ENCODE measurements around the gene ICA1. TPM values are rescaled to one million over a fixed set of nuclear protein-coding genes. Genes with fewer than 3 reads are reported as not detected.
A peak's percentile ranks its signal among the peaks of the same experiment; 100 is the strongest.

ICA1 gene
- polyA plus RNA-seq, 3 donors: 3.2 to 7.0 (median 4.2) TPM

- Histone ChIP-seq H3K4me1 (ENCODE audit: control insufficient read depth in 1 of 2, insufficient read depth in 2 of 2, low read length in 2 of 2) (no peaks in the 10 kb centered on the region), H3K9me3 (replicated peaks in 1 of 2; ENCODE audit: control insufficient read depth in 1 of 2, insufficient read depth in 1 of 2, low read length in 2 of 2) (no peaks in the 10 kb centered on the region), H3K27me3 (ENCODE audit: control insufficient read depth in 2 of 2, insufficient read depth in 2 of 2, low read length in 2 of 2) (no peaks in the 10 kb centered on the region), H2AFZ (ENCODE audit: insufficient read depth, low read depth, low read length, poor library complexity, severe bottlenecking) (no peak overlapping the region), H3K36me3 (replicated peaks in 1 of 2; ENCODE audit: control insufficient read depth in 1 of 2, insufficient read depth in 2 of 2, low read length in 2 of 2) (peaks cover 0 to 5% of the 10 kb centered on the region in 2 donors), H3K27ac (ENCODE audit: low read depth in 1 of 2, low read length in 2 of 2) (no peak overlapping the region), H3K4me3 (replicated peaks in 1 of 3; ENCODE audit: low read depth in 2 of 3, low read length in 3 of 3) (no peak overlapping the region), H3K79me2 (ENCODE audit: insufficient read depth, low read length) (no peaks in the 10 kb centered on the region), H4K20me1 (ENCODE audit: insufficient read depth, low read length) (no peaks in the 10 kb centered on the region), H3K9ac (ENCODE audit: insufficient read depth, low read length, poor library complexity, severe bottlenecking) (no peak overlapping the region), H3K4me2 (replicated peaks; ENCODE audit: extremely low read depth, low read length, poor library complexity, severe bottlenecking) (no peak overlapping the region)
- Mint-ChIP-seq H3K27me3 (ENCODE audit: low read depth in 3 of 3) (peaks cover 0 to 2% (median 0%) of the 10 kb centered on the region in 3 donors), H3K4me1 (peaks cover 2% of the 10 kb centered on the region), H3K4me3 (no peak overlapping the region), H3K9me3 (no peaks in the 10 kb centered on the region), H3K27ac (no peak overlapping the region), H3K36me3 (peaks cover 5 to 14% of the 10 kb centered on the region in 2 donors)
- TF ChIP-seq, protein P1, sequence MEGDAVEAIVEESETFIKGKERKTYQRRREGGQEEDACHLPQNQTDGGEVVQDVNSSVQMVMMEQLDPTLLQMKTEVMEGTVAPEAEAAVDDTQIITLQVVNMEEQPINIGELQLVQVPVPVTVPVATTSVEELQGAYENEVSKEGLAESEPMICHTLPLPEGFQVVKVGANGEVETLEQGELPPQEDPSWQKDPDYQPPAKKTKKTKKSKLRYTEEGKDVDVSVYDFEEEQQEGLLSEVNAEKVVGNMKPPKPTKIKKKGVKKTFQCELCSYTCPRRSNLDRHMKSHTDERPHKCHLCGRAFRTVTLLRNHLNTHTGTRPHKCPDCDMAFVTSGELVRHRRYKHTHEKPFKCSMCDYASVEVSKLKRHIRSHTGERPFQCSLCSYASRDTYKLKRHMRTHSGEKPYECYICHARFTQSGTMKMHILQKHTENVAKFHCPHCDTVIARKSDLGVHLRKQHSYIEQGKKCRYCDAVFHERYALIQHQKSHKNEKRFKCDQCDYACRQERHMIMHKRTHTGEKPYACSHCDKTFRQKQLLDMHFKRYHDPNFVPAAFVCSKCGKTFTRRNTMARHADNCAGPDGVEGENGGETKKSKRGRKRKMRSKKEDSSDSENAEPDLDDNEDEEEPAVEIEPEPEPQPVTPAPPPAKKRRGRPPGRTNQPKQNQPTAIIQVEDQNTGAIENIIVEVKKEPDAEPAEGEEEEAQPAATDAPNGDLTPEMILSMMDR (IDR thresholded peaks at IDR 0.05): no peak
- WGBS (ENCODE audit: insufficient coverage): 89% methylated on average over 1 of the region's 7 CpGs
- intact Hi-C loops (cut with micrococcal nuclease): loop anchor here in 1 of 2 donors (5.0 kb wide), 1 partner anchor 1258 kb away; no protein-coding TSS in a partner anchor
- DNase-seq: no peak
Measured at GRCh38 chr7:8220376-8221100, 41.4 kb downstream of the ICA1 start.

- peak; percentile 35 to 61 (median 45) for DNase-seq
- Mint-ChIP-seq H3K4me3 (no peak overlapping the region), H3K27ac (no peak overlapping the region), H3K36me3 (peaks cover 5 to 16% of the 10 kb centered on the region in 2 donors), H3K4me1 (peaks cover 2% of the 10 kb centered on the region), H3K9me3 (no peaks in the 10 kb centered on the region), H3K27me3 (ENCODE audit: low read depth in 3 of 3) (peaks cover 0 to 2% (median 0%) of the 10 kb centered on the region in 3 donors)
- TF ChIP-seq, protein P1 (IDR thresholded peaks at IDR 0.05): peak; percentile 77
- H2AFZ ChIP-seq (ENCODE audit: insufficient read depth, low read depth, low read length, poor library complexity, severe bottlenecking): no peak overlapping the region
- H3K4me3 ChIP-seq (replicated peaks in 1 of 3; ENCODE audit: low read depth in 2 of 3, low read length in 3 of 3): no peak overlapping the region
- no peaks in the 10 kb centered on the region for H4K20me1 ChIP-seq (ENCODE audit: insufficient read depth, low read length)
- H3K9me3 ChIP-seq (replicated peaks in 1 of 2; ENCODE audit: control insufficient read depth in 1 of 2, insufficient read depth in 1 of 2, low read length in 2 of 2): no peaks in the 10 kb centered on the region
- H3K4me2 ChIP-seq (replicated peaks; ENCODE audit: extremely low read depth, low read length, poor library complexity, severe bottlenecking): no peak overlapping the region
- H3K9ac ChIP-seq (ENCODE audit: insufficient read depth, low read length, poor library complexity, severe bottlenecking): no peak overlapping the region
- intact Hi-C loops (cut with micrococcal nuclease): loop anchor here (5.0 to 10.0 kb wide), 2 partner anchors 623 to 625 kb away; no protein-coding TSS in a partner anchor
- H3K4me1 ChIP-seq (ENCODE audit: control insufficient read depth in 1 of 2, insufficient read depth in 2 of 2, low read length in 2 of 2): no peaks in the 10 kb centered on the region
- no peaks in the 10 kb centered on the region for H3K27me3 ChIP-seq (ENCODE audit: control insufficient read depth in 2 of 2, insufficient read depth in 2 of 2, low read length in 2 of 2)
- no peak overlapping the region for H3K27ac ChIP-seq (ENCODE audit: low read depth in 1 of 2, low read length in 2 of 2)
- peaks cover 0 to 5% of the 10 kb centered on the region in 2 donors for H3K36me3 ChIP-seq (replicated peaks in 1 of 2; ENCODE audit: control insufficient read depth in 1 of 2, insufficient read depth in 2 of 2, low read length in 2 of 2)
- WGBS (ENCODE audit: insufficient coverage): no CpG with 5 or more reads among the region's 7 CpGs
- H3K79me2 ChIP-seq (ENCODE audit: insufficient read depth, low read length): no peaks in the 10 kb centered on the region
Measured at GRCh38 chr7:8217200-8218068, 44.5 kb downstream of the ICA1 start.
